ENCODE data around the gene ECEL1.
A peak's percentile ranks its signal among the peaks of the same experiment; 100 is the strongest.
"Not testable (repeated sequence)": the region's sequence is repeated elsewhere in the genome, so short reads cannot be mapped to it uniquely, and the experiment has no call there.

The ECEL1 gene, protein sequence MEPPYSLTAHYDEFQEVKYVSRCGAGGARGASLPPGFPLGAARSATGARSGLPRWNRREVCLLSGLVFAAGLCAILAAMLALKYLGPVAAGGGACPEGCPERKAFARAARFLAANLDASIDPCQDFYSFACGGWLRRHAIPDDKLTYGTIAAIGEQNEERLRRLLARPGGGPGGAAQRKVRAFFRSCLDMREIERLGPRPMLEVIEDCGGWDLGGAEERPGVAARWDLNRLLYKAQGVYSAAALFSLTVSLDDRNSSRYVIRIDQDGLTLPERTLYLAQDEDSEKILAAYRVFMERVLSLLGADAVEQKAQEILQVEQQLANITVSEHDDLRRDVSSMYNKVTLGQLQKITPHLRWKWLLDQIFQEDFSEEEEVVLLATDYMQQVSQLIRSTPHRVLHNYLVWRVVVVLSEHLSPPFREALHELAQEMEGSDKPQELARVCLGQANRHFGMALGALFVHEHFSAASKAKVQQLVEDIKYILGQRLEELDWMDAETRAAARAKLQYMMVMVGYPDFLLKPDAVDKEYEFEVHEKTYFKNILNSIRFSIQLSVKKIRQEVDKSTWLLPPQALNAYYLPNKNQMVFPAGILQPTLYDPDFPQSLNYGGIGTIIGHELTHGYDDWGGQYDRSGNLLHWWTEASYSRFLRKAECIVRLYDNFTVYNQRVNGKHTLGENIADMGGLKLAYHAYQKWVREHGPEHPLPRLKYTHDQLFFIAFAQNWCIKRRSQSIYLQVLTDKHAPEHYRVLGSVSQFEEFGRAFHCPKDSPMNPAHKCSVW
- long read RNA-seq, donor 1, transcript ECEL1-201 (18 exons, 2,865 nt): major isoform, 5 of 5 reads
- long read RNA-seq, donor 1, partial matches to known transcripts: 0 of 5 reads
- long read RNA-seq, donor 1, other reads (novel, unspliced or antisense): 0 of 5 reads
- long read RNA-seq, donor 2, partial matches to known transcripts: 0 of 2 reads
- long read RNA-seq, donor 2, other reads (novel, unspliced or antisense): 0 of 2 reads
- long read RNA-seq, donor 3, partial matches to known transcripts: 34 of 48 reads
- long read RNA-seq, donor 3, other reads (novel, unspliced or antisense): 13 of 48 reads
- long read RNA-seq, donor 4: 0 reads
- long read RNA-seq, donor 5, partial matches to known transcripts: 0 of 4 reads
- long read RNA-seq, donor 5, other reads (novel, unspliced or antisense): 0 of 4 reads
- long read RNA-seq, donor 6, partial matches to known transcripts: 0 of 3 reads
- long read RNA-seq, donor 6, other reads (novel, unspliced or antisense): 0 of 3 reads
- long read RNA-seq, donor 7, transcript ECEL1-201 (18 exons, 2,865 nt): major isoform, 5 of 5 reads
- long read RNA-seq, donor 7, partial matches to known transcripts: 0 of 5 reads
- long read RNA-seq, donor 7, other reads (novel, unspliced or antisense): 0 of 5 reads
- long read RNA-seq, donor 8, partial matches to known transcripts: 0 of 3 reads
- long read RNA-seq, donor 8, other reads (novel, unspliced or antisense): 0 of 3 reads

DNA sequence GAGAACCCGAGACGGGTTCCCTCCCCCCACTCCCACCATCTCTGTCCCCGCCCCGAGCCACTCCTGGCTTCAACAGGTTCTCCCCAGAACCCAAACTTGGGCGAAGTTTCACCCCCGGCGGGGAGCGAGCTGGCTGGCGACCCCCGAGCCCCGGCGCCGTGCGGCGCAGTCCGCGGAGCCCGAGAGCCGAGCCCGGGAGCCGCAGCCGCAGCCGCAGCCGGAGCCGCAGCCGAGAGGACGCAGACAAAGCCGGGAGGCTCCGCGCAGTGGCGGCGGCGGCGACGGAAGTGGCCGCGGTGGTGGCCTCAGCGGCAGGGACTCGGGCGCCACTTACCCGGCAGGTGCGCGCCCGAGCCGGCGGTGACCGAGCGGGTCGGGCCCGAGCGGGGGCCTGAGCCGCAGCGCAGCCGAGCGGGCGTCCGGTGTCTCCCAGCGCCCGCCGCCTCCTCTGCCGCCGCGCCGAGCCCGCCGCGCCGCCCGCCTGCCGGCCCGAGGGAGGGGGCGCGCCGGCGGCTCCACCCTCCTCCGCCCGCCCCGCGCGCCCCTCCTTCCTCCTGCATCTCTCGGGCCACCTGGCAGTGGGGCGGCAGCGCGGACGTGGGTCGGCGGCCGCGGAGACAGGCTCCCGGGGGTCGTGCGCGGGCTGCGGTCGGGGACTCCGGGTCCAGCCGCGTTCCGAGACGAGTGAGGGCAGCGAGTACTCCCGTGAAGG is at the start of gene ECEL1:
TSS of gene ECEL1 (minus strand) at position 450 of the 712 bp plus-strand sequence. CDS start 1,181 bp downstream, outside the sequence.
- peak; percentile 68 for DNase-seq

DNA sequence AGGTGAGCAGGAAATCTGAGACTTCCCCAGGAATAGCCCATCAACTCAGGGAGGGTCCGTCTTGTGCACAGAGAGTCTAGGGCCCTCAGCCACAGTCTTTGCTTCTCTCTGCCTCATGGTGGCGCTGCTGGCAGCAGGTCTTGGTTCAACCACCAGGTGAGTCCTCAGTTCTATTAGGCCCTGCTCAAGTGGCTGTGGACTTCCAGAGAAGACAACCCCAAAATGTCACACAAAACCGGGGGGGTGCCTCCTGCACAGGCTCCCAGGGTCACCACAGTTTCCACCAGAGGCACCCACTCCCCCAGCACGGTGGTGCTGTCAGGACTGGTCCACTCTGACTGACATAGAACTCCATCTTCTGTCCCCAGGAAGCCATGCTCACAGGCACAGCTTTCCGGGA is 49.4 kb upstream of the ECEL1 start:
- no peak for DNase-seq

DNA sequence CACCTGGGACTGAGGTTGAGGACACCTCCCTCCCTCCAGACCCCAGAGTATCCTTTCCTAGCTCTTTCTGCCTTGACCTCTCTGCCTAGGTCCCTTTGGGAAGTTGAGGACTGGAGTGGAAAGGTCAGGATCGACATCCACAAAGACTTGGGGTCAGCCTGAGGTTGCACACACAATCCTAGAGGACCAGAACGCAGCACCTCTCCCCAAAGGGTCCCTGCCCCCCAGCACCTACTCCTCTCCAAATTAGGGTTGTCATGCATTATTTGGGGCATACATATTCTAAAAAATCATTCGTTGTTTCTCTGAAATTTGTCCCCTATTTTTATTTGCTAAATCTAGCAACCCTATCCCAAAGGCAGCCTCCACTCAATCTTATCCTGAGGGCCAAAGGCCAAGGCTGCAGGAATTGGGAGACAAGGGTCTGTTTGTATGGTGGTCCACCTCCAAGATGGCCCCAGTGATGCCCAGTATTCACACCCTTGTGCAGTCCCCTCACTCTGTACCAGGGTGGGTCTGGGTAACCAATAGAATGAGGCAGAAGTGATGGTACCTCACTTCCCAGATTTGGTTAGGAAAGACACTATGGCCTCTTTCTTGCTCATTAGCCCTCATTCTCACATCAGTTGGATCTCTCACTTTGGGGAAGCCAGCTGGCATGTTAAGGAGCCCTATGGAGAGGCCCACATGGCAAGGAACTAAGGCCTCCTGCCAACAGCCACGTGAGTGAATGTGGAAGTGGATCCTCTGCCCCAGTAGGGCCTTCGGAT is 48.3 kb upstream of the ECEL1 start:
- DNase-seq: no peak

DNA sequence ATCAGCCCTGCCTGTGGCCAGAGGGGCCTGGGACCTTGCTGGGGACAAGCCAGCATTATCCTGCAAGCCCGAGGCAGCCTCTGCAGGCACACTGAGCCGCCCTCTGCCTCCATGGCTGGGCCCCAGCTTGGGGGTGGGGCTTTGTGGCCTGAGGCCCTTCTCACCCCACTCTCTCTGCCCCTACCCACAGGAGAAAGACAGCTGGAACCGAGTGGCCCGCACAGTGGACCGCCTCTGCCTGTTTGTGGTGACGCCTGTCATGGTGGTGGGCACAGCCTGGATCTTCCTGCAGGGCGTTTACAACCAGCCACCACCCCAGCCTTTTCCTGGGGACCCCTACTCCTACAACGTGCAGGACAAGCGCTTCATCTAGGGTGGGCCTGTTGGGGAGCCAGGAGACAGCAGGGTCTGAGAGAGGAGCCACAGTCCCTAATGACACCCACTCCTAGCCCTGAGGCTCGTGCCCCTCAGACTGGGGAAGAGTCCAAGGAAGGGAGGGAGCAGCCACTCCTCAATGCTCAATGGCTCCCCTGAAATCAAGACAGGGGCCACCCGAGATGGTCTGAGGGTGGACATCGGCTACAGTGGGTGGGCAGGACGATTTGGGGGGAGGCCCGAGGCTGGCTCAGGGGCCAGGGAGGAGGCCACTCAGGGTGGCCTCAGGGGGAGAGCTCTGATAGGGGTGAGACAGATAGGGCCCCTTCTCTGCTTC is 47.5 kb upstream of the ECEL1 start:
- DNase-seq: no peak

DNA sequence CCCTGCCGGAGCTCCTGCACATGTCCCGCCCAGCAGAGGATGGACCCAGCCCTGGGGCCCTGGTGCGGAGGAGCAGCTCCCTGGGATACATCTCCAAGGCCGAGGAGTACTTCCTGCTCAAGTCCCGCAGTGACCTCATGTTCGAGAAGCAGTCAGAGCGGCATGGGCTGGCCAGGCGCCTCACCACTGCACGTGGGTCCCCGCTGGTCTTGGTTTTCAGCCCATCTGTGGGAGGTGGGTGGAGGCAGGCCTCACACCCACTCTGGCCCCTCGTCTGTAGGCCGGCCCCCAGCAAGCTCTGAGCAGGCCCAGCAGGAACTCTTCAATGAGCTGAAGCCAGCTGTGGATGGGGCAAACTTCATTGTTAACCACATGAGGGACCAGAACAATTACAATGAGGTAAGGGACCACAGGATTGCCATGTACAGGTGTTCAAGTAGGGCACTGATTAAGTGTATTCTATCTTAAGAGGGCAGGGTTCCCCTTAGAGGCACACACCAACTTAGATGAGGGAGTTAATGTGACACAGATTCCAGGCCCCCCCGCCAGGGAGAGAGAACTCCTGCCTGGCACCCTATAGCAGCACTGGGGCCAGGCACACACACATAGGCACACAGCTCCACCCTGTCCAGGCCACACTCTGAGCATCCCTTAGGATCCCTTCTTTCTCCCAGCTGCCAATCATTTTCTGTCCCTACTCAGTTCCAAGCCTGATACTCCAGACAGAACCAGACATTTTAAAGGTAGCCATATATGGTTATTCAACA is 46.5 kb upstream of the ECEL1 start:
- DNase-seq: no peak

DNA sequence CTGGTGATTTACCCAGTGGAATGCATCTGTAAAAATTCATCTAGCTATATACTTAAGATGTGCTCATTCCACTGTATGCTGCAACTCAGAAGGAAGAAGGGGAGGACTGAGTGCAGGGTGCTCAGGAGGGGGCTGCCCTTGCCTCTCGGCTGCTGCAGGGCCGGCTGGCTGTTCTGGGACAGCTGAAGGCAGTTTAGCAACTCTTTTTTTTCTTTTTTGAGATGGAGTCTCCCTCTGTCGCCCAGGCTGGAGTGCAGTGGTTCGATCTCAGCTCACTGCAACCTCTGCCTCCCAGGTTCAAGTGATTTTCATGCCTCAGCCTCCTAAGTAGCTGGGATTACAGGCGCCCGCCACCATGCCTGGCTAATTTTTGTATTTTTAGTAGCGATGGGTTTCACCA is 45.2 kb upstream of the ECEL1 start:
- not testable (repeated sequence) for DNase-seq

DNA sequence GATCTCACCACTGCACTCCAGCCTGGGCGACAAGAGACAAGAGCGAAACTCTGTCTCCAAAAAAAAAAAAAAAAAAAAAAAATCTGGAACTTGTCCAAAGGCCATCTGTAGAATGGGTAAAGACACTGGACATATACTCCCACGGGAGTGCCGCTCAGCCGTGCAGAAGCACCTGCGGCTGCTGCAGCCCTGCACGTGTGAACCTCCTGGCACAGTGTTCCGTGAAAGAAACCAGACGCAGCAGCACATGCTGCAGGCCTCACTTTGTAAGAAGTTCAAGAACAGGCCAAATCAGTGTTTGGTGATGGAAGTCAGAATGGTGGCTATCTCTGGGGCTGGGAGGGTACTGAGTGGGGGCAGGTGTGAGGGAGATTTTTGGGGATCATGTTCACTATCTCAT is 44.8 kb upstream of the ECEL1 start:
- DNase-seq: no peak

DNA sequence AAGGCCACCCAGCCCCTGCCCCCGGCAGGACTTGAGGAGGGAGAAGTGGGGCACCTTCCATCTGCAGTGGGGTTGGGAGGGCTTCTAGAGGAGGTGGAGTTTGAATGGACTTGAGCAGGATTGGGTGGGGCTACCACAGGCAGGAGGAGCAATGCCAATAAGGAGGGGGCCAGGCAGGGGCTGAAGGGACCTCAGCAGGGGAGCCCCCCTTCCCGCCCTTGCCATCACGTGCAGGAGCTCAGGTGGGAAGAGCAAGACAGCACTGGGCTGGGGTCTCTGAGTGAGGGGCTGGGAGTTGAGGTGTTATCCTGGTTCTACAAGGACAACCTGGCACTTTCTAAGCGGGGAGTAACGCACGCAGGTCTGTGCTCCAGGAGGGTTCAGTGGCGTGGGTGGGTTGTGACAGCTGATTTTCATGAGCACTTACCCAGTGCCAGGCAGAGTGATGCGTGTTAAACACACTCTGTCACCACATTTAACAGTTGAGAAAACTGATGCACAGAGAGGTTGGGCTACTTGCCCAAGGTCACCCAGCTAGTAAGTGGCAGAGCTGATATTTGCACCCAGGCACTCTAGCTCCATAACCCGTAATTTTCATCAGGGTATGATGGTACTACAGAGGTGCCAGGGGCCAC is 43.1 kb upstream of the ECEL1 start:
- DNase-seq: no peak

DNA sequence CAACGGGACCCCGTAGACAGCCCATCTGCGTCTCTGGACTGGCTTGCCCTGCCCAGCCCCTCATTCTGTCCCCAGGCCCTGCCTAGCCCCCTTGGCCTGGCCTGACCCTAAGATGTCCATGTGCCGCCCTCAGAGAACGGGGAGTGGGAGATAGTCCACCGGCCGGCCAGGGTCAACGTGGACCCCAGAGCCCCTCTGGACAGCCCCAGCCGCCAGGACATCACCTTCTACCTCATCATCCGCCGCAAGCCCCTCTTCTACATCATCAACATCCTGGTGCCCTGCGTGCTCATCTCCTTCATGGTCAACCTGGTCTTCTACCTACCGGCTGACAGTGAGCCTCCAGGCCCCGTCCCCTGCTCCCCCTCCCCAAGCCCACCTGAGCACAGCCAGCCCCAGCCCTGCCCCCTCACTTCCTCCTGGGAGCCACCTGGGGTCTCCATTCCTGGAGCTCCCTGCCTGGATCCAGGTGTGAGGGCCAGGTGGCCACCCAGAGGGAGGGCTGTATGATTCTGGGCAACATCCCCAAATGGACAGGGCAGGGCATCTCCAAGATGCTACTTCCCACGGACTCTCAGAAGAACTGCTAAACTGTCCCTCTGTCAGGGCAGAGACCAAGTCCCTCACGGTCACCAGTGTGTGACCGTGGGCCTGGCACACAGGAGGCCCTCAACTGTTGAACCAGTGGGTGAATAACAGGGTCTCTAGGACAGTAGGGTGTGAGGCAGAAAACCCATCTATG is 42.3 kb upstream of the ECEL1 start:
- DNase-seq: no peak

DNA sequence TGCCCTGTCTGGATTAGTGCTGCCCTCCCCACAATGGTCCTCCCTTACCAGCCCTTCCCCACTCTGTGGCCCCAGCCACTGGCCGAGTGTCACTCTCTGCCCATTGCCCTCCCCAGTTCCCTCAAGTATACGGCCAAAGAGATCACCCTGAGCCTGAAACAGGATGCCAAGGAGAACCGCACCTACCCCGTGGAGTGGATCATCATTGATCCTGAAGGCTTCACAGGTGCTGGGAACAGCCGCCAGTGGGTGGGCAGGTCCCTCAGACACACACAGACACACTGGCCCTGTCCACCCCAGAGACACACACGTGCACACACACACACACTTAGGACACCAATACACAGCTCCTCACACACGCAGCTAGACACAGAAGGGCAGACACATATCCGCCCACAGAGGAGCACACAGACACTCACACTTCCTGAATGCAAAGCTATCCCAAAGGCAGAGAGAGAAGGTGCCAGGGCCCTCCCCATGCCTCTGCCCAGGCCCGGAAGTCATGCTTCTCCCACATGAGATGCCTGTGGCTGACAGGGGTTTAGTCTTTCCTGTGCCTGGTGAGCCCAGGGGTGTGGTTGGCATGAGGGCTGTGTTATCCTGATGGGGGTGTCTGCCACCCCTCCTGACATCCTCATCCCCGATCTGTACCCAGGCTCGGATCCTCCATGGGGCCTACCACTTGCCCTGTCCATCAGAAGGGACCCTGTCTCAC is 41.3 kb upstream of the ECEL1 start:
- DNase-seq: no peak

DNA sequence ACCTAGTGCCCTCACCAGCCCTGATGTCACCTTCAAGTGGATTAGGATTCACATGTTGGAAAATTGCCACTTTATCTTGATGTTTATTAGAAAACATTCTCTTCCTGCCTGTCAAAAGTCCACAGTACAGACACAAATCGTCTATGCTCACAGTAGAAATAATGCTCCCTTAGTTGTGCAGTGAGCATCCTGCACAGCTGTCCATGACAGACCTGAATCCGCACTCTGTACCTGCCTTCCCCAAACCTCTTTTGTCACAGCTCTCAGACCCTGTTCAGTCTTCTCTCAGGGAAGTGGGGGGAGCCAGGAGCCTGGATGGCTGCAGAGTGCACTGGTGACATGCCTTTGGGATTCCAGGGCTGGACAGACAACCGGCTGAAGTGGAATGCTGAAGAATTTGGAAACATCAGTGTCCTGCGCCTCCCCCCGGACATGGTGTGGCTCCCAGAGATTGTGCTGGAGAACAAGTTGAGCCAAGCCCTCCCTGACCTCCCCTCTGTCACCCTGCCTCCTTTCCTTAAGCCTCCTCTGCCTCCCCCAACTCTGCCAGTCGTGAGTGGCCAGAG is 40.4 kb upstream of the ECEL1 start:
- no peak for DNase-seq

DNA sequence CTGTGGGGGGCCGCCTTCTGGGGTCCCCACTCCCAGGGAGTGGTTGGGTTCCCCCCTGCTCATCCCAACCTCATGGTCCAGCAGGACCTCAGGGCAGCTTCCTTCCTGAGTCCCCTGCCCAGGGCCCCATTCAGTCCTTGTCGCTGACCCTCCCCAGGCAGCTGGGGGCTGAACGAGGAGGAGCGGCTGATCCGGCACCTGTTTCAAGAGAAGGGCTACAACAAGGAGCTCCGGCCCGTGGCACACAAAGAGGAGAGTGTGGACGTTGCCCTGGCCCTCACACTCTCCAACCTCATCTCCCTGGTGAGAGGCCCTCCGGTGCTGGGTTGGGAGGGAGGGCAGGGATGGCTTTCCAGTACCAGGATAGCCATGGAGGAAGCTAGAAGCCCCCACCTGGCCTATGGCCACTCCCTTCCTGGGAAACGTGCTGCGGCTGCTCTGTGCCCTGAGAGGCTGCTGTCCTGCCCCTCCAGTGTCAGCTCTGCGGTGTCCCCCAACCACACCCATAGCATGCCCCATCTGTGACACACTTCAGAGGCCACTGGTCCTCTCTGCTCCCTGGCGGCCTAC is 38.8 kb upstream of the ECEL1 start:
- DNase-seq: peak; percentile 46

DNA sequence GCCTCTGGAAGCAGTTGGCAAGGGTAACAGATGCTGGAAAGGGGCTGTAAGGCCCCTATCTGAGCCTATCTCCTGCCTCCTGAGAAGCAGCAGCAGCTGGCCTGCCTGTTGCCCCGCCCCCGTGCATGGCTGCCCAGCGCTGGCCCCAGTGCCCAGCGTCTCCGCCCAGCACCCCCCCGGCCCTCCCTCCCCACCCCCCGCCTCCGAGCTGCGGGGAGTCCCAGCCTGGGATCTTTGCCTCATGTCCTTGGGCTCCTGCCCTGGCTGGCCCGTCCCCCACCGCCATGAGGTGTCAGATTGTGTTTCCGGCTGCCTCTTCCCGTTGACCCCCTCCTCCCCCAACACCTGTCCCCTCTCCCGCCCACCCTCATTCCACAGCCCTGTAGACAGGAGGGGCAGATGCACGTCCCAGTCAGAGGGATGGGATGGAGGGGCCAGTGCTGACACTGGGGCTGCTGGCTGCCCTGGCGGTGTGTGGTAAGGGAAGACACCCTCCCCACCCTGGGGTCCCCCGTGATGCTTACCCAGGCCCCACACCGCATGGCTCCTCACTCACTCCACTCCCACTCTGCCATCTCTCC is 38.2 kb upstream of the ECEL1 start, which contains the start of gene CHRND:
TSS of gene CHRND (plus strand) at position 370 of the 581 bp plus-strand sequence. CDS start at position 426, 56 bp downstream.
- no peak for DNase-seq

DNA sequence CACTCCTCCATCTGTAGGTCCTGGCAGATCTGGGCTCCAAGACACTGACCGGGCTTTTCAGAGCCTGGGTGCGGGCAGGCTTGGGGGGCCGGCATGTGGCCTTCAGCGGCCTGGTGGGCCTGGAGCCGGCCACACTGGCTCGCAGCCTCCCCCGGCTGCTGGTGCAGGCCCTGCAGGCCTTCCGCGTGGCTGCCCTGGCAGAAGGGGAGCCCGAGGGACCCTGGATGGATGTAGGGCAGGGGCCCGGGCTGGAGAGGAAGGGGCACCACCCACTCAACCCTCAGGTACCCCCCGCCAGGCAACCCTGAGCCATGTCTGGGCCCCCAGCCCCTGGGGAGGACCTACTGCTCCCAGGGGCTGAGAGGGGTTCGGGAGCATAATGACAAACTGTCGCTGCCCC is 37.6 kb upstream of the ECEL1 start:
- no peak for DNase-seq

DNA sequence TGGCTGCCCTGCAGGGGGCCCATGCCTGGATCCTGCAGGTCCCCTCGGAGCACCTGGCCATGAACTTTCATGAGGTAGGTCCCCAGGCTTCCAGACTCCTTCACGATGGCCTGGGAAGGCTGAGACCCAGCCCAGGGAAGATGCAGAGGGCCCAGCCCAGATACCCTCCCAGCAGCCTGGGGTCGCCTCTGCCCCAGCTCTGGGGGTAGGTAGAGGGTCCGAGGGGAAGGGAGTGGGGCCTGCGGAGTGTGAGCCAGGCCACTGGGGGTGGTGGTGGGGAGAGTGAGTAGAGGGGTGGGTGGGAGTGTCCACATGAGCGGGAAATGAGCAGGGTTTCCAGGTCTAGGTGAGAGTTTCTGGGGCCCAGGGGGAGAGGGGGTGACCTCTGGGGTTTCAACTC is 37.1 kb upstream of the ECEL1 start:
- DNase-seq: no peak

Data from right kidney (tissue), 9 donors.